GM12878 (cell line): ENCODE measurements around the gene PCYOX1L. TPM values are rescaled to one million over a fixed set of nuclear protein-coding genes. Genes with fewer than 3 reads are reported as not detected.

Source experiments
- ATAC-seq: fragments of 200-7000 bp; cut with Tn5 transposase; 3 replicates; pipeline ENCODE4 v1.9.1; 2020; ENCODE audit warnings: mild to moderate bottlenecking, moderate library complexity
- BruUV-seq: library from RNA; stranded (reverse); fragments of 400-500 nt; replicated peaks from 2 replicates; lab custom pipeline; 2021; lab: Mats Ljungman, UMichigan
- CTCF ChIA-PET: fragments of 300-600 bp; sonication (Branson Sonifier 250); formaldehyde crosslinking; extraction: SDS; loops from one replicate; lab custom pipeline; 2021; ENCODE audit warnings: inconsistent platforms; lab: Yijun Ruan, JAX
- POLR2A ChIA-PET: fragments of 350-600 bp; formaldehyde crosslinking; extraction: SDS; loops from one replicate; lab custom pipeline; 2021; ENCODE audit warnings: inconsistent platforms; lab: Charles Lee
- RAD21 ChIA-PET: fragments of 300-600 bp; sonication (Branson Sonifier 250); formaldehyde crosslinking; loops from one replicate; lab custom pipeline; 2023; ENCODE audit warnings: antibody characterized with exemption; ENCODE audit not compliant: unreplicated experiment; lab: Charles Lee
- SMC1A ChIA-PET: fragments of 300-600 bp; sonication (Branson Sonifier 250); formaldehyde crosslinking; loops from one replicate; lab custom pipeline; 2023; ENCODE audit not compliant: unreplicated experiment, uncharacterized antibody; lab: Charles Lee
- DNase-seq: peaks from one replicate; pipeline ENCODE4 v3.0.0-alpha.2; 2011; ENCODE audit warnings: low read depth, low spot score
- FAIRE-seq: peaks from 3 replicates; lab custom pipeline; 2011; peaks lifted over from hg19 to GRCh38; lab: Jason Lieb, UNC
- H2AFZ ChIP-seq: 2 replicates; pipeline ENCODE4 v1.6.0; 2011; ENCODE audit warnings: low read depth, low read length, control low read depth; ENCODE audit not compliant: control insufficient read depth
- H3K27ac ChIP-seq: 2 replicates; pipeline ENCODE4 v1.5.1; 2011; ENCODE audit warnings: control low read depth; ENCODE audit not compliant: control insufficient read depth, insufficient read depth
- H3K27me3 ChIP-seq, 2 experiments: replicated peaks in 1 of 2; 2 replicates each; pipeline versions ENCODE4 v1.6.0 to v1.6.1; 2011; ENCODE audit warnings: low read length in 1 of 2; ENCODE audit not compliant: control insufficient read depth in 2 of 2, insufficient read depth in 2 of 2
- H3K36me3 ChIP-seq, 2 experiments: 2 replicates each; pipeline ENCODE4 v1.5.1; 2011; ENCODE audit warnings: low read length in 1 of 2; ENCODE audit not compliant: control insufficient read depth in 2 of 2, insufficient read depth in 2 of 2
- H3K4me1 ChIP-seq: 2 replicates; pipeline ENCODE4 v1.6.1; 2011; ENCODE audit warnings: mild to moderate bottlenecking, low read length, moderate library complexity, mixed read lengths; ENCODE audit not compliant: control insufficient read depth, insufficient read depth
- H3K4me2 ChIP-seq: 2 replicates; pipeline ENCODE4 v1.6.0; 2011; ENCODE audit warnings: control low read depth; ENCODE audit not compliant: control insufficient read depth, insufficient read depth
- H3K4me3 ChIP-seq: fragments of 200-600 bp; sonication (generic); 2 replicates; pipeline ENCODE4 v1.5.1; 2016
- H3K79me2 ChIP-seq: 2 replicates; pipeline ENCODE4 v1.6.0; 2011; ENCODE audit warnings: low read length; ENCODE audit not compliant: control insufficient read depth, insufficient read depth
- H3K9ac ChIP-seq: 2 replicates; pipeline ENCODE4 v1.8.0; 2011; ENCODE audit warnings: low read length, control low read depth, mixed read lengths; ENCODE audit not compliant: control insufficient read depth, insufficient read depth
- H3K9me3 ChIP-seq: replicated peaks from 3 replicates; pipeline ENCODE4 v1.5.1; 2011; ENCODE audit warnings: mild to moderate bottlenecking, low read length; ENCODE audit not compliant: control insufficient read depth, insufficient read depth
- H4K20me1 ChIP-seq: 2 replicates; pipeline ENCODE4 v1.6.0; 2011; ENCODE audit not compliant: control insufficient read depth, insufficient read depth
- CHD1 ChIP-seq: IDR thresholded peaks from 2 replicates; pipeline ENCODE4 v1.6.1; 2012; ENCODE audit warnings: low read depth, low read length, improper control_type of control experiment
- EGR1 ChIP-seq, 2 experiments: IDR thresholded peaks; 1 replicate in 1 of 2; 2 replicates in 1 of 2; pipeline ENCODE4 v1.6.1; 2011 to 2012; ENCODE audit warnings: low read depth in 2 of 2, low read length in 2 of 2, borderline replicate concordance in 1 of 2, mild to moderate bottlenecking in 1 of 2, moderate library complexity in 1 of 2
- FOXK2 ChIP-seq: fragments of 450-650 bp; IDR thresholded peaks from 2 replicates; pipeline ENCODE4 v1.6.1; 2017; ENCODE audit warnings: mild to moderate bottlenecking, moderate library complexity
- GABPA ChIP-seq: IDR thresholded peaks from 2 replicates; pipeline ENCODE4 v1.6.1; 2014; ENCODE audit warnings: antibody characterized with exemption, low read depth, mild to moderate bottlenecking, inconsistent platforms
- MEF2A ChIP-seq: IDR thresholded peaks from 2 replicates; pipeline ENCODE4 v1.6.1; 2011; ENCODE audit warnings: low read depth, mild to moderate bottlenecking, low read length, moderate library complexity; ENCODE audit not compliant: insufficient read depth
- MTA2 ChIP-seq: fragments of 450-650 bp; IDR thresholded peaks from 2 replicates; pipeline ENCODE4 v1.6.1; 2016; ENCODE audit warnings: low read depth, mild to moderate bottlenecking, moderate library complexity
- NFYA ChIP-seq: IDR thresholded peaks from 2 replicates; pipeline ENCODE4 v1.6.1; 2011; ENCODE audit warnings: low read depth, mild to moderate bottlenecking, low read length, improper control_type of control experiment, borderline replicate concordance
- NFYB ChIP-seq: IDR thresholded peaks from 2 replicates; pipeline ENCODE4 v1.6.1; 2011; ENCODE audit warnings: low read depth, mild to moderate bottlenecking, low read length, improper control_type of control experiment, moderate library complexity; ENCODE audit not compliant: insufficient read depth
- NR2C1 ChIP-seq: fragments of 450-650 bp; IDR thresholded peaks from 2 replicates; pipeline ENCODE4 v1.6.1; 2017; ENCODE audit warnings: antibody characterized with exemption, mild to moderate bottlenecking, moderate library complexity
- PML ChIP-seq: IDR thresholded peaks from 2 replicates; pipeline ENCODE4 v1.6.1; 2012; ENCODE audit warnings: low read length, inconsistent platforms
- POLR2AphosphoS5 ChIP-seq: IDR thresholded peaks from 2 replicates; pipeline ENCODE4 v1.6.1; 2011; ENCODE audit warnings: mild to moderate bottlenecking, low read length, inconsistent platforms
- RAD21 ChIP-seq: IDR thresholded peaks from 2 replicates; pipeline ENCODE4 v1.6.1; 2011; ENCODE audit warnings: mild to moderate bottlenecking, low read depth, low read length, moderate library complexity; ENCODE audit not compliant: insufficient read depth
- SIN3A ChIP-seq: IDR thresholded peaks from 2 replicates; pipeline ENCODE4 v1.6.1; 2012; ENCODE audit warnings: low read depth, low read length, improper control_type of control experiment
- YY1 ChIP-seq: IDR thresholded peaks from 2 replicates; pipeline ENCODE4 v1.6.1; 2011; ENCODE audit warnings: low read depth, mild to moderate bottlenecking, low read length
- ZNF274 ChIP-seq: IDR thresholded peaks from one replicate; pipeline ENCODE4 v1.8.0; 2011; ENCODE audit not compliant: insufficient read length, insufficient read depth
- WGBS: methylation state at CpG from one replicate; pipeline ENCODE4 v1.1.6; 2016; ENCODE audit warnings: low lambda C conversion rate; ENCODE audit not compliant: insufficient replicate concordance, insufficient coverage; ENCODE audit errors: missing lambda C conversion rate; 5-methylcytosine and 5-hydroxymethylcytosine counted together
- in situ Hi-C: fragments of 300-500 bp; cut with MboI; formaldehyde crosslinking; loops from 9 replicates; pipeline ENCODE4 v1.14.3; 2018; ENCODE audit warnings: mixed read lengths
- intact Hi-C: fragments of 100-400 bp; cut with micrococcal nuclease; formaldehyde crosslinking; loops from one replicate; pipeline ENCODE4 v1.14.2; 2022; ENCODE audit not compliant: unreplicated experiment
- polyA plus RNA-seq, 11 experiments: library from polyadenylated mRNA; depleted of rRNA in 4 of 11; unstranded in 6 of 11; stranded (reverse) in 5 of 11; fragments of >200 nt; fragmentation: Nextera tagmentation in 4 of 11; fragmentation: Illumina TruSeq in 1 of 11; extraction: Ambion mirVana in 4 of 11; extraction: Trizol in 1 of 11; gene quantifications; 1 replicate in 1 of 11; 2 replicates in 10 of 11; pipeline versions ENCODE4 v1.2.1 to v1.2.3, GENCODE V29; 2011 to 2016; ENCODE audit warnings: inconsistent platforms in 2 of 11, missing spikeins in 2 of 11, low read depth in 1 of 11
- total RNA-seq, 4 experiments: library from RNA; depleted of rRNA in 3 of 4; stranded (reverse); fragments of >200 nt in 3 of 4; fragmentation: Illumina TruSeq in 1 of 4; extraction: Trizol in 1 of 4; gene quantifications; 2 replicates each; pipeline versions ENCODE4 v1.2.1 to v1.2.3, GENCODE V29; 2013 to 2021
- TF ChIP-seq, protein P1 (sequence below): fragments of 450-650 bp; IDR thresholded peaks from 2 replicates; pipeline ENCODE4 v1.6.1; 2017; ENCODE audit warnings: mild to moderate bottlenecking
- TF ChIP-seq, protein P2 (sequence below): fragments of 450-650 bp; IDR thresholded peaks from 2 replicates; pipeline ENCODE4 v1.6.1; 2017; ENCODE audit warnings: borderline replicate concordance
- TF ChIP-seq, protein P3 (sequence below): IDR thresholded peaks from 2 replicates; pipeline ENCODE4 v1.6.1; 2011; ENCODE audit warnings: borderline replicate concordance, low read depth, mild to moderate bottlenecking, moderate library complexity, low read length; ENCODE audit not compliant: insufficient read depth, poor library complexity, severe bottlenecking

The PCYOX1L gene
- total and polyA plus RNA-seq, 10 of the 15 experiments (the other 5 are each of a cell fraction or from before 2014, with no cell fraction given): 2.9 to 17.0 (median 12.9) TPM

DNA sequence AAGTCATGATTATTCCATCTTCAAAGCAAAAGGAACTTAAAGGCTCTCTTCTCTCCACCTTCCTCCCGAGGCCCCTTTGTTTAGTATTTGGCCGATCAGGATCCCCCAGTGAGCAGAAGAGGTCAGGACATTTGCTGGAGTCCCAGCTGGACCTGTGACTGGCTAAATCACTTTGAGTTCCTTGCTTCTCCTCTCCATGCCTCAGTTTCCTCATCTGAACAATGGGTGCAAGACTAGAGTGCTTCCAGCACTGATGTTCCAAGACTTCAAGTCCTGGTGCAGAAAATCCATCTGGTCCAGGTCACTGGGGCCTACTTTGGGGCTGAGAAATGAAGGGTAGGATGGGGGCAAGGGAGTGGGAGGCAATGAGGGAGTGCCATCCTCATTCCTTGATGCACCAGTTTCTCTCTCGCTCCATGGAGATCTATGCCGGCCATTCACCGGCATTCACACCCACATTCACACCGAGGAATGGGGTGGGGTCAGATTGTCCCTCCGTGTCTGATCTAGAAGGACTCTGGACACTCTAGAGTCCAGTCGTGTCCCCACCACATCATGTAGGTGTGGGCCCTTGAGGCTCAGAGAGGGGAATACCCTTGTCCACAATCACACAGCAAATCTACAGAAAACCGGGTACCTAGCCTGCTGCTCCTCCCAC is 60.0 kb downstream of the PCYOX1L start:
- Histone ChIP-seq H3K36me3 (no peaks in the 10 kb centered on the region), H3K4me2 (no peak overlapping the region), H2AFZ (no peak overlapping the region), H3K27ac (no peak overlapping the region), H3K9ac (no peak overlapping the region), H3K4me3 (no peak overlapping the region), H3K9me3 (no peaks in the 10 kb centered on the region), H4K20me1 (no peaks in the 10 kb centered on the region), H3K4me1 (no peaks in the 10 kb centered on the region), H3K79me2 (no peaks in the 10 kb centered on the region), H3K27me3 (no peaks in the 10 kb centered on the region)
- ChIA-PET POLR2A (no interaction called here), RAD21 (no interaction called here), SMC1A (interaction anchor here (2.0 kb wide), 1 partner anchor 11 kb away, joined by 4 read pairs; no protein-coding TSS in a partner anchor), CTCF (interaction anchor here (0.7 kb wide), 1 partner anchor 93 kb away, joined by 3 read pairs; no protein-coding TSS in a partner anchor)
- ATAC-seq: no peak
- no peak for FAIRE-seq
- no TSS peak for BruUV-seq
- WGBS: 35% methylated on average over 9 of the region's 9 CpGs
- in situ Hi-C loops: no loop called here
- DNase-seq: no peak
- intact Hi-C loops: no loop called here
- no peak for TF ChIP-seq NFYA
- TF ChIP-seq, protein P1, sequence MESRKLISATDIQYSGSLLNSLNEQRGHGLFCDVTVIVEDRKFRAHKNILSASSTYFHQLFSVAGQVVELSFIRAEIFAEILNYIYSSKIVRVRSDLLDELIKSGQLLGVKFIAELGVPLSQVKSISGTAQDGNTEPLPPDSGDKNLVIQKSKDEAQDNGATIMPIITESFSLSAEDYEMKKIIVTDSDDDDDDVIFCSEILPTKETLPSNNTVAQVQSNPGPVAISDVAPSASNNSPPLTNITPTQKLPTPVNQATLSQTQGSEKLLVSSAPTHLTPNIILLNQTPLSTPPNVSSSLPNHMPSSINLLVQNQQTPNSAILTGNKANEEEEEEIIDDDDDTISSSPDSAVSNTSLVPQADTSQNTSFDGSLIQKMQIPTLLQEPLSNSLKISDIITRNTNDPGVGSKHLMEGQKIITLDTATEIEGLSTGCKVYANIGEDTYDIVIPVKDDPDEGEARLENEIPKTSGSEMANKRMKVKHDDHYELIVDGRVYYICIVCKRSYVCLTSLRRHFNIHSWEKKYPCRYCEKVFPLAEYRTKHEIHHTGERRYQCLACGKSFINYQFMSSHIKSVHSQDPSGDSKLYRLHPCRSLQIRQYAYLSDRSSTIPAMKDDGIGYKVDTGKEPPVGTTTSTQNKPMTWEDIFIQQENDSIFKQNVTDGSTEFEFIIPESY: no peak
- TF ChIP-seq EGR1 (IDR thresholded peaks at IDR 0.05; ENCODE audit: borderline replicate concordance in 1 of 2, low read depth in 2 of 2, low read length in 2 of 2): no peak
- TF ChIP-seq, protein P2, sequence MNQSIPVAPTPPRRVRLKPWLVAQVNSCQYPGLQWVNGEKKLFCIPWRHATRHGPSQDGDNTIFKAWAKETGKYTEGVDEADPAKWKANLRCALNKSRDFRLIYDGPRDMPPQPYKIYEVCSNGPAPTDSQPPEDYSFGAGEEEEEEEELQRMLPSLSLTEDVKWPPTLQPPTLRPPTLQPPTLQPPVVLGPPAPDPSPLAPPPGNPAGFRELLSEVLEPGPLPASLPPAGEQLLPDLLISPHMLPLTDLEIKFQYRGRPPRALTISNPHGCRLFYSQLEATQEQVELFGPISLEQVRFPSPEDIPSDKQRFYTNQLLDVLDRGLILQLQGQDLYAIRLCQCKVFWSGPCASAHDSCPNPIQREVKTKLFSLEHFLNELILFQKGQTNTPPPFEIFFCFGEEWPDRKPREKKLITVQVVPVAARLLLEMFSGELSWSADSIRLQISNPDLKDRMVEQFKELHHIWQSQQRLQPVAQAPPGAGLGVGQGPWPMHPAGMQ: no peak
- no peak for TF ChIP-seq PML
- no peak for TF ChIP-seq MTA2
- TF ChIP-seq GABPA: no peak
- TF ChIP-seq, protein P3, sequence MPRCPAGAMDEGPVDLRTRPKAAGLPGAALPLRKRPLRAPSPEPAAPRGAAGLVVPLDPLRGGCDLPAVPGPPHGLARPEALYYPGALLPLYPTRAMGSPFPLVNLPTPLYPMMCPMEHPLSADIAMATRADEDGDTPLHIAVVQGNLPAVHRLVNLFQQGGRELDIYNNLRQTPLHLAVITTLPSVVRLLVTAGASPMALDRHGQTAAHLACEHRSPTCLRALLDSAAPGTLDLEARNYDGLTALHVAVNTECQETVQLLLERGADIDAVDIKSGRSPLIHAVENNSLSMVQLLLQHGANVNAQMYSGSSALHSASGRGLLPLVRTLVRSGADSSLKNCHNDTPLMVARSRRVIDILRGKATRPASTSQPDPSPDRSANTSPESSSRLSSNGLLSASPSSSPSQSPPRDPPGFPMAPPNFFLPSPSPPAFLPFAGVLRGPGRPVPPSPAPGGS: no peak
- TF ChIP-seq YY1: no peak
- TF ChIP-seq SIN3A: no peak
- TF ChIP-seq POLR2AphosphoS5: no peak
- TF ChIP-seq NR2C1: no peak
- no peak for TF ChIP-seq ZNF274
- TF ChIP-seq NFYB: no peak
- TF ChIP-seq RAD21: no peak
- TF ChIP-seq CHD1: no peak
- TF ChIP-seq FOXK2: no peak
- TF ChIP-seq MEF2A: no peak
